K562 (cell line): ENCODE measurements around the gene CAPN12. TPM values are rescaled to one million over a fixed set of nuclear protein-coding genes. Genes with fewer than 3 reads are reported as not detected.

Experiments used
- ATAC-seq: fragments of 200-7000 bp; cut with Tn5 transposase; 3 replicates; pipeline ENCODE4 v1.9.1; 2020; ENCODE audit warnings: moderate library complexity
- BruUV-seq: library from RNA; stranded (reverse); fragments of 400-500 nt; replicated peaks from 2 replicates; lab custom pipeline; 2021; lab: Mats Ljungman, UMichigan
- CTCF ChIA-PET: fragments of 300-600 bp; formaldehyde crosslinking; extraction: SDS; loops from one replicate; lab custom pipeline; 2021; ENCODE audit warnings: low intra/inter-chr PET ratio; lab: Yijun Ruan, JAX
- POLR2A ChIA-PET: fragments of 300-600, 350-650 bp; sonication (Branson Sonifier 250); formaldehyde crosslinking; extraction: SDS; loops from one replicate; lab custom pipeline; 2021; ENCODE audit warnings: antibody characterized with exemption, inconsistent platforms; lab: Yijun Ruan, JAX
- DNase-seq, 4 experiments: peaks; one replicate each; pipeline versions ENCODE4 v3.0.0 to v3.0.0-alpha.2; 2011 to 2018; ENCODE audit warnings: low spot score in 3 of 4, mixed read lengths in 3 of 4; ENCODE audit errors: extremely low read depth in 1 of 4
- FAIRE-seq: peaks from 2 replicates; lab custom pipeline; 2011; peaks lifted over from hg19 to GRCh38; lab: Jason Lieb, UNC
- H2AFZ ChIP-seq: 2 replicates; pipeline ENCODE4 v1.6.0; 2011; ENCODE audit warnings: low read depth, low read length, control low read depth, inconsistent platforms
- H3K27ac ChIP-seq: fragments of 200-600 bp; 3 replicates; pipeline ENCODE4 v1.8.0; 2011; ENCODE audit warnings: low read depth, mild to moderate bottlenecking, control low read depth, inconsistent platforms, low read length, moderate library complexity, mixed read lengths; ENCODE audit errors: extremely low read depth
- H3K27me3 ChIP-seq, 2 experiments: fragments of 300-600 bp in 1 of 2; 2 replicates in 1 of 2; 3 replicates in 1 of 2; pipeline versions ENCODE4 v1.6.0 to v1.8.0; 2011; ENCODE audit warnings: inconsistent platforms in 2 of 2, low read length in 2 of 2, mild to moderate bottlenecking in 1 of 2, mixed read lengths in 1 of 2, moderate library complexity in 1 of 2; ENCODE audit not compliant: control insufficient read depth in 2 of 2, insufficient read depth in 2 of 2
- H3K36me3 ChIP-seq: fragments of 300-600 bp; 3 replicates; pipeline ENCODE4 v1.8.0; 2011; ENCODE audit warnings: mild to moderate bottlenecking, low read length, inconsistent platforms; ENCODE audit not compliant: control insufficient read depth, insufficient read depth
- H3K4me1 ChIP-seq, 2 experiments: fragments of 200-600 bp in 1 of 2; replicated peaks in 1 of 2; 2 replicates in 1 of 2; 3 replicates in 1 of 2; pipeline versions ENCODE4 v1.5.1 to v1.8.0; 2011; ENCODE audit warnings: inconsistent platforms in 2 of 2, low read length in 2 of 2, mild to moderate bottlenecking in 1 of 2, mixed read lengths in 1 of 2, moderate library complexity in 1 of 2; ENCODE audit not compliant: control insufficient read depth in 2 of 2, insufficient read depth in 2 of 2
- H3K4me2 ChIP-seq: 2 replicates; pipeline ENCODE4 v1.6.1; 2011; ENCODE audit warnings: low read length, control low read depth, inconsistent platforms, mixed read lengths; ENCODE audit not compliant: insufficient read depth
- H3K4me3 ChIP-seq: fragments of 200-600 bp; sonication (generic), shearing (Covaris generic); 2 replicates; pipeline ENCODE4 v1.5.1; 2016; ENCODE audit warnings: control low read depth, inconsistent platforms
- H3K79me2 ChIP-seq: fragments of 200-600 bp; 3 replicates; pipeline ENCODE4 v1.8.0; 2011; ENCODE audit warnings: low read length, inconsistent platforms; ENCODE audit not compliant: control insufficient read depth, insufficient read depth
- H3K9ac ChIP-seq, 2 experiments: 2 replicates each; pipeline versions ENCODE4 v1.6.0 to v1.6.1; 2011; ENCODE audit warnings: low read depth in 2 of 2, low read length in 2 of 2, control low read depth in 1 of 2, inconsistent platforms in 1 of 2, mild to moderate bottlenecking in 1 of 2, mixed read lengths in 1 of 2; ENCODE audit not compliant: insufficient read depth in 1 of 2
- H3K9me1 ChIP-seq: one replicate; pipeline ENCODE4 v1.6.0; 2011; ENCODE audit warnings: inconsistent platforms, mild to moderate bottlenecking, low read length, moderate library complexity; ENCODE audit not compliant: control insufficient read depth, insufficient read depth
- H3K9me3 ChIP-seq: replicated peaks from 2 replicates; pipeline ENCODE4 v1.5.1; 2011; ENCODE audit warnings: low read depth, low read length, inconsistent platforms; ENCODE audit not compliant: control insufficient read depth, insufficient read depth
- H4K20me1 ChIP-seq: replicated peaks from 2 replicates; pipeline ENCODE4 v1.6.1; 2011; ENCODE audit warnings: low read length, inconsistent platforms, mixed read lengths; ENCODE audit not compliant: control insufficient read depth, insufficient read depth
- DNMT1 ChIP-seq: fragments of 450-650 bp; IDR thresholded peaks from 2 replicates; pipeline ENCODE4 v1.6.1; 2016; ENCODE audit warnings: antibody characterized with exemption, mild to moderate bottlenecking
- POU5F1 ChIP-seq: fragments of 150-350 bp; IDR thresholded peaks from 2 replicates; pipeline ENCODE4 v1.6.1; 2014; ENCODE audit warnings: borderline replicate concordance, low read length, low read depth, mild to moderate bottlenecking; ENCODE audit not compliant: partially characterized antibody
- RBM17 ChIP-seq: fragments of 200-400 bp; formaldehyde crosslinking; IDR thresholded peaks from 2 replicates; pipeline ENCODE4 v1.6.1; 2017; ENCODE audit warnings: low read depth, mild to moderate bottlenecking, low read length, borderline replicate concordance
- ZBTB33 ChIP-seq: sonication (generic); formaldehyde crosslinking; IDR thresholded peaks from 2 replicates; pipeline ENCODE4 v1.8.1; 2023; ENCODE audit warnings: mild to moderate bottlenecking, missing genetic modification reagents
- ZNF830 ChIP-seq: fragments of 250-450 bp; sonication (Bioruptor Pico); IDR thresholded peaks from 2 replicates; pipeline ENCODE4 v1.5.0; 2021; ENCODE audit warnings: mild to moderate bottlenecking
- WGBS: fragments of 100-300 bp; shearing (Covaris generic); methylation state at CpG from one replicate; pipeline ENCODE4 v1.1.6; 2016; ENCODE audit warnings: low coverage, mixed read lengths; ENCODE audit not compliant: insufficient coverage; ENCODE audit errors: missing lambda C conversion rate; 5-methylcytosine and 5-hydroxymethylcytosine counted together
- in situ Hi-C: fragments of 300-500 bp; cut with MboI; formaldehyde crosslinking; loops from 4 replicates; pipeline ENCODE4 v1.15.0; 2018; ENCODE audit warnings: inconsistent platforms, mixed read lengths
- intact Hi-C: fragments of 100-400 bp; cut with micrococcal nuclease; formaldehyde crosslinking; loops from 2 replicates; pipeline ENCODE4 v1.14.2; 2022
- polyA plus RNA-seq, 8 experiments: library from polyadenylated mRNA; depleted of rRNA in 4 of 8; stranded (reverse) in 5 of 8; unstranded in 3 of 8; fragments of >200 nt; fragmentation: Nextera tagmentation in 2 of 8; fragmentation: Illumina TruSeq in 1 of 8; extraction: Ambion mirVana in 2 of 8; extraction: Trizol in 1 of 8; gene quantifications; 2 replicates each; pipeline versions ENCODE4 v1.2.1 to v1.2.3, GENCODE V29; 2011 to 2014; ENCODE audit warnings: inconsistent platforms in 1 of 8, missing spikeins in 1 of 8
- total RNA-seq, 7 experiments: library from RNA; depleted of rRNA in 6 of 7; stranded (reverse); fragments of >200 nt in 6 of 7; fragmentation: Illumina TruSeq in 2 of 7; extraction: Trizol in 2 of 7; gene quantifications; 2 replicates each; pipeline versions ENCODE4 v1.2.1 to v1.2.3, GENCODE V29; 2011 to 2021; ENCODE audit warnings: low replicate concordance in 1 of 7
- TF ChIP-seq, protein P1 (sequence below): fragments of 250-450 bp; sonication (Bioruptor Pico); IDR thresholded peaks from 2 replicates; pipeline ENCODE4 v1.5.0; 2021; ENCODE audit warnings: mild to moderate bottlenecking, moderate library complexity

CAPN12 gene
- total and polyA plus RNA-seq, 9 of the 15 experiments (the other 6 are each of a cell fraction or from before 2014, with no cell fraction given): 0.83 to 7.0 (median 1.6) TPM

- H3K79me2 ChIP-seq: peaks cover 8% of the 10 kb centered on the region; the same call in 1 of the 3 replicates
- peak overlapping the region in 1 of 2 experiments; percentile 24; a peak in 1 of 4 replicates for H3K9ac ChIP-seq
- H4K20me1 ChIP-seq: no peaks in the 10 kb centered on the region
- BruUV-seq: no TSS peak
- no peak overlapping the region for H2AFZ ChIP-seq
- TF ChIP-seq ZBTB33 (CRISPR knock-in tag): peak; percentile 22; the same call in 1 of the 2 replicates
- no peak for TF ChIP-seq RBM17
- ATAC-seq: no peak
- H3K27me3 ChIP-seq: no peaks in the 10 kb centered on the region
- intact Hi-C loops (no loop called here), in situ Hi-C loops (no loop called here)
- no peak for FAIRE-seq
- H3K9me3 ChIP-seq: no peaks in the 10 kb centered on the region
- peaks cover 21 to 44% of the 10 kb centered on the region in 2 experiments for H3K4me1 ChIP-seq
- WGBS: 84% methylated on average over 15 of the region's 15 CpGs
- H3K9me1 ChIP-seq: no peaks in the 10 kb centered on the region
- no peak overlapping the region for H3K27ac ChIP-seq
- no peaks in the 10 kb centered on the region for H3K36me3 ChIP-seq
- POLR2A ChIA-PET: interaction anchor here (0.6 to 1.5 kb wide), 2 partner anchors 89 to 107 kb away, joined by 3 to 5 read pairs; no protein-coding TSS in a partner anchor
- H3K4me3 ChIP-seq: no peak overlapping the region
- CTCF ChIA-PET: no interaction called here
- H3K4me2 ChIP-seq: no peak overlapping the region
- DNase-seq: no peak
These were observed 2.6 kb downstream of the CAPN12 start for GRCh38 chr19:38741670-38742069.

DNA sequence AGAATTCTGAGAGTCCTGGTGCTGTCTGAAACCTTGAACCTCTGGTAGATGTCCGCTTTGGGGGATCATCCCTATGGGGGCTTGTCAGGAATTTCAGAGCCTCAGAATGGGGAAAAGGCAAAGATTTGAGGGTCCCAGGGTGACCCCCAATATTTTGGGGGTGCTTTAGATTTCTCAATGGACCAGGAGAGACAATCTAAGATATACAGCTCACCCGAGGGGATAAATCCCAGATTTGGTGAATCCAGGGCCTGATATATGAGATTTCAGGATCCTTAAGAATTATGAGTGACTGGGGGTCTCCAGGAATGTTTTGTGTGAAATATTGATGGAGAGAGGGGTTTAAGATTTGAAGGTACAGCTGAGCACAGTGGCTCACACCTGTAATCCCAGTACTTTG, 3.3 kb downstream of the CAPN12 start:
- Histone ChIP-seq H3K4me3 (no peak overlapping the region), H3K9me3 (no peaks in the 10 kb centered on the region), H3K4me2 (no peak overlapping the region), H2AFZ (no peak overlapping the region), H3K36me3 (no peaks in the 10 kb centered on the region), H4K20me1 (no peaks in the 10 kb centered on the region), H3K9me1 (no peaks in the 10 kb centered on the region), H3K27ac (no peak overlapping the region), H3K27me3 (no peaks in the 10 kb centered on the region), H3K9ac (no peak overlapping the region), H3K4me1 (peaks cover 21 to 51% of the 10 kb centered on the region in 2 experiments), H3K79me2 (peaks cover 8% of the 10 kb centered on the region; the same call in 1 of the 3 replicates)
- CTCF ChIA-PET: no interaction called here
- FAIRE-seq (no peak), DNase-seq (no peak), ATAC-seq (no peak)
- in situ Hi-C loops: no loop called here
- 70% methylated on average over 2 of the region's 2 CpGs for WGBS
- no TSS peak for BruUV-seq
- intact Hi-C loops: no loop called here
- POLR2A ChIA-PET: no interaction called here
- TF ChIP-seq ZNF830 (no peak), POU5F1 (no peak), DNMT1 (no peak)
- TF ChIP-seq, protein P1, sequence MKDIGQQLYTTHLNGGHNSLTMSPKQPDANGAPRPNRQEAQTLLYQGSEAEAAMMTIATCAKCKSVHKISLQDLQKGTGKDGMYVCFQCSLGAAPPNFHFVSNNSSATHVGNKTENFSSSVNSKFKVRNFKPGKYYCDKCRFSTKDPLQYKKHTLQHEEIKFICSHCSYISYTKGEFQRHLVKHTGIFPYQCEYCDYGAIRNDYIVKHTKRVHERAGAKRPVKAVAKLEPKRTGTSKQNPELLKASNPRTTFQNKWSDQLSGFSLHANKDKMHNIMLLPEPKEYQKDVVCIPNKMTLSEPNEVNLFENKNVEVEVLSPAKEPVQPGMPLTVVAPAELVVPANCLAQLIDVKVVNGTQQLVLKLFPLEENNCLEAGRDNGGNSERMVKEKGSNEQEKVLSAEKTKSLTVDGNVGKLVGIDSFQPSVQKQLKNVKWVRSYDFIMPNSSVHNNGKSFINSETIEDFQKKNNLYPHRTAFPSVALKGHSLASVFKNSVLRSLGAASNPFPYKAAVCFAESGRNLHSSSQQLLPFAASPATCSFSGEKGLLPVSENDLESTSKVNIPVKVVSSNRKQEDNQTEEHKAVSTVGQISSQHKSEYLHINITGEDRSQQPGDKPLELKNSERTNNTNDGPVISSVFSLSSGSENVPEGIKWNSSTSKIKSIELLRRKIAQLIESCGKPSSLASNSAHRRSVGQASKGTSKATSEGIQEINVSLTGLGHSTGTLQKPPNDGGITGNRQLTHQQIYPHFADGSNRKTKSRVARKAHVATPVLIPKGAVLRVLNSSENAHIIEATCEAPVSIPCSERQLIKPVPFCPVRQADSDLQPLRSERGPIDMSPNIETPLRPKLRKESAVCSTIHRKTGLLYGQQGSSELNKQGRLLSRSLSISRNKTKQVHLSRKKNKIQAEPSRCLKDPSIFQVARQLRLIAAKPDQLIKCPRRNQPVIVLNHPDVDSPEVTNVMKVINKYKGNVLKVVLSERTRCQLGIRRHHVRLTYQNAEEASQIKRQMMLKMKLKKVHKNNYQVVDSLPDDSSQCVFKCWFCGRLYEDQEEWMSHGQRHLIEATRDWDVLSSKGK (CRISPR knock-in tag): no peak
